SU-DHL-6 (cell line): ENCODE results near the gene GPR35.

Experiments used
- H2AFZ ChIP-seq: fragments of 200-600 bp; sonication (generic); 2 replicates; pipeline ENCODE4 v1.6.1; 2014; ENCODE audit warnings: low read depth, mild to moderate bottlenecking, moderate library complexity, mixed read lengths, antibody characterized with exemption, low read length; ENCODE audit not compliant: severe bottlenecking
- H3F3A ChIP-seq: fragments of 200-600 bp; shearing (Covaris generic); 2 replicates; pipeline ENCODE4 v1.6.0; 2016; ENCODE audit warnings: antibody characterized with exemption, mild to moderate bottlenecking; ENCODE audit not compliant: insufficient read depth
- H3K27ac ChIP-seq: fragments of 200-600 bp; sonication (generic); 2 replicates; pipeline ENCODE4 v1.5.1; 2016; ENCODE audit warnings: low read depth, mild to moderate bottlenecking, low read length, moderate library complexity, mixed read lengths
- H3K27me3 ChIP-seq: fragments of 200-600 bp; sonication (generic), shearing (Covaris generic); 2 replicates; pipeline ENCODE4 v1.6.0; 2014; ENCODE audit warnings: mild to moderate bottlenecking, low read length
- H3K36me3 ChIP-seq: fragments of 200-600 bp; sonication (generic); 2 replicates; pipeline ENCODE4 v1.6.1; 2014; ENCODE audit warnings: mild to moderate bottlenecking, low read length, mixed read lengths
- H3K4me2 ChIP-seq: fragments of 300-600, 200-600 bp; shearing (Covaris generic), sonication (generic); 2 replicates; pipeline ENCODE4 v1.6.0; 2014; ENCODE audit warnings: low read length, low read depth, mild to moderate bottlenecking; ENCODE audit not compliant: poor library complexity, severe bottlenecking
- H3K4me3 ChIP-seq: fragments of 200-600 bp; sonication (generic); 2 replicates; pipeline ENCODE4 v1.5.1; 2014; ENCODE audit warnings: antibody characterized with exemption, low read length, mild to moderate bottlenecking, mixed read lengths; ENCODE audit not compliant: insufficient read depth, poor library complexity, severe bottlenecking
- H3K79me2 ChIP-seq: fragments of 200-600 bp; sonication (generic); 2 replicates; pipeline ENCODE4 v1.6.1; 2014; ENCODE audit warnings: mild to moderate bottlenecking, low read length, moderate library complexity; ENCODE audit not compliant: insufficient read depth
- H3K9ac ChIP-seq: fragments of 200-600 bp; sonication (generic); 2 replicates; pipeline ENCODE4 v1.7.0; 2014; ENCODE audit warnings: mild to moderate bottlenecking, low read length
- H3K9me2 ChIP-seq: fragments of 200-600 bp; sonication (generic); replicated peaks from 2 replicates; pipeline ENCODE4 v1.6.1; 2014; ENCODE audit warnings: low read length; ENCODE audit not compliant: insufficient read depth
- H3K9me3 ChIP-seq: fragments of 200-600 bp; sonication (generic); 2 replicates; pipeline ENCODE4 v1.6.1; 2014; ENCODE audit warnings: low read length, mixed read lengths; ENCODE audit not compliant: insufficient read depth
- H4K20me1 ChIP-seq: fragments of 200-600 bp; sonication (generic); 2 replicates; pipeline ENCODE4 v1.6.1; 2014; ENCODE audit warnings: low read depth, mild to moderate bottlenecking, antibody characterized with exemption, low read length, moderate library complexity, mixed read lengths
- CTCF ChIP-seq: fragments of 200-600 bp; sonication (generic); IDR thresholded peaks from one replicate; pipeline ENCODE4 v1.5.1; 2017; ENCODE audit warnings: antibody characterized with exemption, mild to moderate bottlenecking, low read length, moderate library complexity; ENCODE audit not compliant: insufficient read depth, poor library complexity, severe bottlenecking
- EZH2phosphoT487 ChIP-seq: fragments of 200-600 bp; sonication (generic), shearing (Covaris generic); conservative IDR thresholded peaks from 2 replicates; pipeline ENCODE4 v1.6.1; 2018; ENCODE audit warnings: mild to moderate bottlenecking, antibody characterized with exemption, low read length, moderate library complexity, mixed read lengths

GPR35 gene

GRCh38 chr2:240589375-240589774, 35.9 kb upstream of the GPR35 start:
- Histone ChIP-seq H3K9ac (no peak overlapping the region), H3K9me3 (no peaks in the 10 kb centered on the region), H3K9me2 (no peaks in the 10 kb centered on the region), H4K20me1 (peaks cover 7% of the 10 kb centered on the region; the same call in 1 of the 2 replicates), H3K4me2 (no peak overlapping the region), H2AFZ (no peak overlapping the region), H3K27ac (no peak overlapping the region), H3K36me3 (no peaks in the 10 kb centered on the region), H3F3A (peaks cover 14% of the 10 kb centered on the region), H3K79me2 (peaks cover 45% of the 10 kb centered on the region), H3K27me3 (no peaks in the 10 kb centered on the region), H3K4me3 (no peak overlapping the region)
- TF ChIP-seq CTCF: no peak
- TF ChIP-seq EZH2phosphoT487: no peak

GRCh38 chr2:240589850-240590525, 35.3 kb upstream of the GPR35 start:
- no peak overlapping the region for H3K27ac ChIP-seq
- H3K4me3 ChIP-seq: no peak overlapping the region

GRCh38 chr2:240590681-240591111, 34.6 kb upstream of the GPR35 start:
- Histone ChIP-seq H3K9ac (no peak overlapping the region), H3K9me2 (no peaks in the 10 kb centered on the region), H3K9me3 (no peaks in the 10 kb centered on the region), H3K36me3 (no peaks in the 10 kb centered on the region), H4K20me1 (peaks cover 7% of the 10 kb centered on the region; the same call in 1 of the 2 replicates), H3K27me3 (no peaks in the 10 kb centered on the region), H3K27ac (no peak overlapping the region), H3F3A (peaks cover under 1% of the 10 kb centered on the region), H3K4me2 (no peak overlapping the region), H3K79me2 (peaks cover 41% of the 10 kb centered on the region), H3K4me3 (no peak overlapping the region), H2AFZ (no peak overlapping the region)
- TF ChIP-seq EZH2phosphoT487: no peak
- TF ChIP-seq CTCF: no peak

More at GRCh38 chr2:240589850-240590525, 35.3 kb upstream of the GPR35 start:
- no peak for TF ChIP-seq CTCF
- TF ChIP-seq EZH2phosphoT487: no peak
- Histone ChIP-seq H4K20me1 (peaks cover 7% of the 10 kb centered on the region; the same call in 1 of the 2 replicates), H3K27me3 (no peaks in the 10 kb centered on the region), H2AFZ (no peak overlapping the region), H3K36me3 (no peaks in the 10 kb centered on the region), H3F3A (peaks cover 8% of the 10 kb centered on the region), H3K9me3 (no peaks in the 10 kb centered on the region), H3K4me2 (no peak overlapping the region), H3K9me2 (no peaks in the 10 kb centered on the region), H3K79me2 (peaks cover 44% of the 10 kb centered on the region), H3K9ac (no peak overlapping the region)
